PC-3 (cell line): ENCODE results near the gene IGSF21. TPM values are rescaled to one million over a fixed set of nuclear protein-coding genes. Genes with fewer than 3 reads are reported as not detected.

Experiments
- ATAC-seq: fragments of 200-7000 bp; cut with Tn5 transposase; 2 replicates; pipeline ENCODE4 v1.9.1; 2020; ENCODE audit warnings: mild to moderate bottlenecking, moderate library complexity
- BruUV-seq: library from RNA; stranded (reverse); fragments of 400-500 nt; replicated peaks from 2 replicates; lab custom pipeline; 2021; lab: Mats Ljungman, UMichigan
- CTCF ChIA-PET: fragments of 300-600 bp; sonication (Branson Sonifier 250); formaldehyde crosslinking; loops from one replicate; lab custom pipeline; 2022; ENCODE audit warnings: antibody characterized with exemption; lab: Charles Lee
- POLR2A ChIA-PET: fragments of 300-600 bp; sonication (Branson Sonifier 250); formaldehyde crosslinking; loops from one replicate; lab custom pipeline; 2022; ENCODE audit warnings: antibody characterized with exemption; ENCODE audit not compliant: unreplicated experiment; lab: Charles Lee
- DNase-seq: peaks from one replicate; pipeline ENCODE4 v3.0.0-alpha.2; 2015
- H2AFZ ChIP-seq: fragments of 300-600 bp; sonication (generic); 2 replicates; pipeline ENCODE4 v1.6.0; 2016; ENCODE audit warnings: antibody characterized with exemption, low read length
- H3F3A ChIP-seq: fragments of 300-600 bp; sonication (generic); one replicate; pipeline ENCODE4 v1.6.0; 2017; ENCODE audit warnings: antibody characterized with exemption, low read length, control low read depth, mild to moderate bottlenecking; ENCODE audit not compliant: unreplicated experiment
- H3K27ac ChIP-seq: fragments of 300-600 bp; sonication (generic); 2 replicates; pipeline ENCODE4 v1.5.1; 2016; ENCODE audit warnings: mild to moderate bottlenecking, low read length
- H3K27me3 ChIP-seq: fragments of 300-600 bp; sonication (generic); 2 replicates; pipeline ENCODE4 v1.6.1; 2016; ENCODE audit warnings: low read length, mixed read lengths
- H3K36me3 ChIP-seq: fragments of 300-600 bp; sonication (generic); 2 replicates; pipeline ENCODE4 v1.6.1; 2016; ENCODE audit warnings: low read depth, mixed run types, low read length, mixed read lengths
- H3K4me1 ChIP-seq: fragments of 300-600 bp; sonication (generic); 2 replicates; pipeline ENCODE4 v1.5.1; 2016; ENCODE audit warnings: low read length; ENCODE audit not compliant: insufficient read depth
- H3K4me2 ChIP-seq: fragments of 300-600 bp; sonication (generic); 2 replicates; pipeline ENCODE4 v1.6.0; 2016; ENCODE audit warnings: low read length
- H3K4me3 ChIP-seq: fragments of 300-600 bp; sonication (generic); 2 replicates; pipeline ENCODE4 v1.5.1; 2016; ENCODE audit warnings: mild to moderate bottlenecking, low read length, mixed read lengths
- H3K79me2 ChIP-seq: fragments of 300-600 bp; sonication (generic); 2 replicates; pipeline ENCODE4 v1.6.1; 2017; ENCODE audit warnings: low read length, mixed read lengths
- H3K9ac ChIP-seq: fragments of 300-600 bp; sonication (generic); 2 replicates; pipeline ENCODE4 v1.6.0; 2016; ENCODE audit warnings: mild to moderate bottlenecking, low read length
- H3K9me2 ChIP-seq: fragments of 300-600 bp; sonication (generic); replicated peaks from 2 replicates; pipeline ENCODE4 v1.6.1; 2016; ENCODE audit warnings: mixed run types, low read length, mixed read lengths
- H3K9me3 ChIP-seq: fragments of 300-600 bp; sonication (generic); 2 replicates; pipeline ENCODE4 v1.6.1; 2016; ENCODE audit warnings: low read length, mixed read lengths
- H4K20me1 ChIP-seq: fragments of 300-600 bp; sonication (generic); 2 replicates; pipeline ENCODE4 v1.6.1; 2016; ENCODE audit warnings: low read length, mixed read lengths
- CTCF ChIP-seq: fragments of 300-600 bp; sonication (generic); conservative IDR thresholded peaks from 2 replicates; pipeline ENCODE4 v1.5.1; 2017; ENCODE audit warnings: antibody characterized with exemption, low read depth, mild to moderate bottlenecking, low read length
- EZH2 ChIP-seq: fragments of 300-600 bp; sonication (generic); IDR thresholded peaks from one replicate; pipeline ENCODE4 v1.6.1; 2017; ENCODE audit warnings: antibody characterized with exemption, mild to moderate bottlenecking, low read length; ENCODE audit not compliant: unreplicated experiment
- EZH2phosphoT487 ChIP-seq: fragments of 300-600 bp; sonication (generic); IDR thresholded peaks from 2 replicates; pipeline ENCODE4 v1.6.1; 2018; ENCODE audit warnings: mild to moderate bottlenecking, antibody characterized with exemption, low read length, borderline replicate concordance
- intact Hi-C: fragments of 100-400 bp; cut with micrococcal nuclease; formaldehyde crosslinking; loops from 2 replicates; pipeline ENCODE4 v1.9.0; 2023
- total RNA-seq: library from RNA; depleted of rRNA; stranded (reverse); fragments of >200 nt; gene quantifications from 2 replicates; pipeline ENCODE4 v1.2.3, GENCODE V29; 2014

The IGSF21 gene
- total RNA-seq, 1 experiment from 2014 or later, result not detected

GRCh38 chr1:18060366-18060765, 47.2 kb upstream of the IGSF21 start:
- no peaks in the 10 kb centered on the region for H3F3A ChIP-seq
- H3K36me3 ChIP-seq, result no peaks in the 10 kb centered on the region
- H3K27me3 ChIP-seq, result peaks cover 34% of the 10 kb centered on the region
- ChIA-PET POLR2A (no interaction called here), CTCF (no interaction called here)
- H3K4me1 ChIP-seq, result no peaks in the 10 kb centered on the region
- no peaks in the 10 kb centered on the region for H3K79me2 ChIP-seq
- no peak for TF ChIP-seq CTCF
- TF ChIP-seq EZH2phosphoT487, result no peak
- no peak for TF ChIP-seq EZH2
- H3K9ac ChIP-seq, result no peak overlapping the region
- intact Hi-C loops, result no loop called here
- no peak for ATAC-seq
- H3K4me3 ChIP-seq, result no peak overlapping the region
- no TSS peak for BruUV-seq
- no peak overlapping the region for H3K27ac ChIP-seq
- DNase-seq, result no peak
- no peaks in the 10 kb centered on the region for H4K20me1 ChIP-seq
- H3K9me2 ChIP-seq, result no peaks in the 10 kb centered on the region
- H2AFZ ChIP-seq, result no peak overlapping the region
- no peak overlapping the region for H3K4me2 ChIP-seq
- no peaks in the 10 kb centered on the region for H3K9me3 ChIP-seq

GRCh38 chr1:18062185-18062584, 45.4 kb upstream of the IGSF21 start:
- no peak for DNase-seq
- TF ChIP-seq EZH2phosphoT487, result no peak
- TF ChIP-seq EZH2, result no peak
- no peak for TF ChIP-seq CTCF
- H3K27ac ChIP-seq, result no peak overlapping the region
- no peaks in the 10 kb centered on the region for H4K20me1 ChIP-seq
- no peak overlapping the region for H2AFZ ChIP-seq
- ChIA-PET CTCF (no interaction called here), POLR2A (no interaction called here)
- H3K4me1 ChIP-seq, result no peaks in the 10 kb centered on the region
- H3K27me3 ChIP-seq, result peaks cover 27% of the 10 kb centered on the region
- no peak overlapping the region for H3K4me3 ChIP-seq
- no peaks in the 10 kb centered on the region for H3K36me3 ChIP-seq
- no peaks in the 10 kb centered on the region for H3K9me3 ChIP-seq
- no peak for ATAC-seq
- H3K4me2 ChIP-seq, result no peak overlapping the region
- H3K9ac ChIP-seq, result no peak overlapping the region
- H3F3A ChIP-seq, result no peaks in the 10 kb centered on the region
- H3K79me2 ChIP-seq, result no peaks in the 10 kb centered on the region
- H3K9me2 ChIP-seq, result no peaks in the 10 kb centered on the region
- intact Hi-C loops, result no loop called here
- no TSS peak for BruUV-seq

GRCh38 chr1:18064534-18064933, 43.1 kb upstream of the IGSF21 start:
- Histone ChIP-seq H3K4me2 (no peak overlapping the region), H3K27me3 (peaks cover 3% of the 10 kb centered on the region; the same call in 1 of the 2 replicates), H4K20me1 (no peaks in the 10 kb centered on the region), H3K4me1 (no peaks in the 10 kb centered on the region), H3K4me3 (no peak overlapping the region), H3K9me3 (no peaks in the 10 kb centered on the region), H3K36me3 (no peaks in the 10 kb centered on the region), H3K27ac (no peak overlapping the region), H3K79me2 (no peaks in the 10 kb centered on the region), H2AFZ (no peak overlapping the region), H3K9ac (no peak overlapping the region), H3F3A (no peaks in the 10 kb centered on the region), H3K9me2 (no peaks in the 10 kb centered on the region)
- ChIA-PET CTCF (no interaction called here), POLR2A (no interaction called here)
- no peak for TF ChIP-seq EZH2phosphoT487
- no peak for TF ChIP-seq CTCF
- ATAC-seq, result no peak
- intact Hi-C loops, result no loop called here
- no peak for DNase-seq
- BruUV-seq, result no TSS peak
